Measurements from ENCODE around the gene AFAP1L1. TPM values are rescaled to one million over a fixed set of nuclear protein-coding genes. Genes with fewer than 3 reads are reported as not detected.

Gene AFAP1L1
- total and polyA plus RNA-seq, 10 of the 15 experiments (the other 5 are each of a cell fraction or from before 2014, with no cell fraction given): 0.11 TPM; not detected in 9

- TF ChIP-seq, protein P1, sequence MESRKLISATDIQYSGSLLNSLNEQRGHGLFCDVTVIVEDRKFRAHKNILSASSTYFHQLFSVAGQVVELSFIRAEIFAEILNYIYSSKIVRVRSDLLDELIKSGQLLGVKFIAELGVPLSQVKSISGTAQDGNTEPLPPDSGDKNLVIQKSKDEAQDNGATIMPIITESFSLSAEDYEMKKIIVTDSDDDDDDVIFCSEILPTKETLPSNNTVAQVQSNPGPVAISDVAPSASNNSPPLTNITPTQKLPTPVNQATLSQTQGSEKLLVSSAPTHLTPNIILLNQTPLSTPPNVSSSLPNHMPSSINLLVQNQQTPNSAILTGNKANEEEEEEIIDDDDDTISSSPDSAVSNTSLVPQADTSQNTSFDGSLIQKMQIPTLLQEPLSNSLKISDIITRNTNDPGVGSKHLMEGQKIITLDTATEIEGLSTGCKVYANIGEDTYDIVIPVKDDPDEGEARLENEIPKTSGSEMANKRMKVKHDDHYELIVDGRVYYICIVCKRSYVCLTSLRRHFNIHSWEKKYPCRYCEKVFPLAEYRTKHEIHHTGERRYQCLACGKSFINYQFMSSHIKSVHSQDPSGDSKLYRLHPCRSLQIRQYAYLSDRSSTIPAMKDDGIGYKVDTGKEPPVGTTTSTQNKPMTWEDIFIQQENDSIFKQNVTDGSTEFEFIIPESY (IDR thresholded peaks at IDR 0.05): no peak
- no peak for TF ChIP-seq ATF2 (IDR thresholded peaks at IDR 0.05; ENCODE audit: low read length)
- no peak for TF ChIP-seq JUND (IDR thresholded peaks at IDR 0.05; ENCODE audit: low read depth, low read length)
- no peak for TF ChIP-seq EZH2 (IDR thresholded peaks at IDR 0.05; ENCODE audit: borderline replicate concordance, control insufficient read depth, low read depth, low read length)
Observed at GRCh38 chr5:149376104-149376503, 104.4 kb downstream of the AFAP1L1 start (continued).

GRCh38 chr5:149376711-149377447, 105.2 kb downstream of the AFAP1L1 start:
- no peak for TF ChIP-seq NFXL1 (IDR thresholded peaks at IDR 0.05; ENCODE audit: borderline replicate concordance)
- H3K27me3 ChIP-seq (replicated peaks in 1 of 2; ENCODE audit: control insufficient read depth in 2 of 2, insufficient read depth in 2 of 2, low read length in 1 of 2): peaks cover 0 to 2% of the 10 kb centered on the region in 2 experiments; a peak in 2 of 4 replicates
- no peak overlapping the region for H3K9ac ChIP-seq (ENCODE audit: control insufficient read depth, insufficient read depth, low read length)
- in situ Hi-C loops (cut with MboI): no loop called here
- BruUV-seq (replicated peaks): no TSS peak
- H3K36me3 ChIP-seq (ENCODE audit: control insufficient read depth in 2 of 2, insufficient read depth in 2 of 2, low read length in 1 of 2): no peaks in the 10 kb centered on the region
- DNase-seq (ENCODE audit: low read depth, low spot score) (no peak), ATAC-seq (no peak), FAIRE-seq (no peak)
- intact Hi-C loops (cut with micrococcal nuclease; ENCODE audit: unreplicated experiment): no loop called here
- H3K4me3 ChIP-seq: no peak overlapping the region
- 34% methylated on average over 7 of the region's 7 CpGs for WGBS (ENCODE audit: insufficient coverage, insufficient replicate concordance, low lambda C conversion rate, missing lambda C conversion rate)
- CTCF ChIA-PET: interaction anchor here (1.0 to 6.6 kb wide), 4 partner anchors 9 to 188 kb away, joined by 4 to 90 read pairs (median 6); no protein-coding TSS in a partner anchor
- no peaks in the 10 kb centered on the region for H3K9me3 ChIP-seq (replicated peaks; ENCODE audit: control insufficient read depth, insufficient read depth, low read length)
- no peak overlapping the region for H3K4me2 ChIP-seq (ENCODE audit: control insufficient read depth, insufficient read depth)
- POLR2A ChIA-PET: no interaction called here
- no peaks in the 10 kb centered on the region for H3K79me2 ChIP-seq (ENCODE audit: control insufficient read depth, insufficient read depth, low read length)
- no peaks in the 10 kb centered on the region for H3K4me1 ChIP-seq (ENCODE audit: control insufficient read depth, insufficient read depth, low read length)
- no peak overlapping the region for H2AFZ ChIP-seq (ENCODE audit: control insufficient read depth, low read depth, low read length)
- RAD21 ChIA-PET (ENCODE audit: unreplicated experiment): no interaction called here
- SMC1A ChIA-PET (ENCODE audit: uncharacterized antibody, unreplicated experiment): interaction anchor here (0.6 to 0.9 kb wide), 2 partner anchors 68 to 496 kb away, joined by 3 read pairs; no protein-coding TSS in a partner anchor
- H4K20me1 ChIP-seq (ENCODE audit: control insufficient read depth, insufficient read depth): no peaks in the 10 kb centered on the region
- no peak overlapping the region for H3K27ac ChIP-seq (ENCODE audit: control insufficient read depth, insufficient read depth)

All from GM12878 (cell line).